ENCODE measurements around the gene SCN10A.

Gene SCN10A

GRCh38 chr3:38800511-38800910 lies 15.5 kb downstream of the SCN10A start:
- TF ChIP-seq CREB5 (CRISPR knock-in tag; IDR thresholded peaks at IDR 0.05; ENCODE audit: low read depth) (no peak), ZNF8 (CRISPR knock-in tag; IDR thresholded peaks at IDR 0.05) (no peak), SNAI2 (CRISPR knock-in tag; IDR thresholded peaks at IDR 0.05) (no peak), OSR1 (CRISPR knock-in tag; IDR thresholded peaks at IDR 0.05) (no peak), TSHZ2 (CRISPR knock-in tag; IDR thresholded peaks at IDR 0.05) (no peak), CSRNP3 (CRISPR knock-in tag; IDR thresholded peaks at IDR 0.05) (no peak)
- no peak for ATAC-seq

- TF ChIP-seq ZNF565 (CRISPR knock-in tag; conservative IDR thresholded peaks at IDR 0.05; ENCODE audit: low read depth) (no peak), RARB (CRISPR knock-in tag; IDR thresholded peaks at IDR 0.05) (no peak), OSR1 (CRISPR knock-in tag; IDR thresholded peaks at IDR 0.05) (no peak), ESRRG (CRISPR knock-in tag; IDR thresholded peaks at IDR 0.05) (no peak), BACH2 (CRISPR knock-in tag; IDR thresholded peaks at IDR 0.05; ENCODE audit: borderline replicate concordance) (no peak), TOX (CRISPR knock-in tag; IDR thresholded peaks at IDR 0.05; ENCODE audit: borderline replicate concordance) (no peak), CSRNP3 (CRISPR knock-in tag; IDR thresholded peaks at IDR 0.05) (no peak), ZFP30 (CRISPR knock-in tag; IDR thresholded peaks at IDR 0.05) (no peak), ARNTL (CRISPR knock-in tag; IDR thresholded peaks at IDR 0.05; ENCODE audit: borderline replicate concordance, low read depth) (no peak), ISL1 (CRISPR knock-in tag; IDR thresholded peaks at IDR 0.05) (no peak), TCF4 (CRISPR knock-in tag; IDR thresholded peaks at IDR 0.05; ENCODE audit: borderline replicate concordance) (no peak), PATZ1 (CRISPR knock-in tag; IDR thresholded peaks at IDR 0.05; ENCODE audit: borderline replicate concordance) (no peak), POU6F1 (CRISPR knock-in tag; IDR thresholded peaks at IDR 0.05; ENCODE audit: borderline replicate concordance, low read depth) (no peak), TSHZ2 (CRISPR knock-in tag; IDR thresholded peaks at IDR 0.05) (no peak), CREB5 (CRISPR knock-in tag; IDR thresholded peaks at IDR 0.05; ENCODE audit: low read depth) (no peak), ZFP3 (CRISPR knock-in tag; IDR thresholded peaks at IDR 0.05) (no peak)
- no peak for ATAC-seq
Observed at GRCh38 chr3:38793721-38794120, 22.3 kb downstream of the SCN10A start.

Measured in SK-N-SH treated with all-trans-retinoic acid at 6 μM for 48 hours (cell line).